ENCODE data around the gene TACC2. TPM values are rescaled to one million over a fixed set of nuclear protein-coding genes. Genes with fewer than 3 reads are reported as not detected.

TACC2 gene
- total RNA-seq, 4 donors from 2014 or later: 11.5 to 73.0 (median 14.5) TPM

GRCh38 chr10:122293156-122293960 is 304.4 kb downstream of the TACC2 start:
- Histone ChIP-seq H3K36me3 (no peaks in the 10 kb centered on the region), H3K27ac (no peak overlapping the region)
- intact Hi-C loops (cut with DNase I; ENCODE audit: low total_unique reads): no loop called here

GRCh38 chr10:122293961-122294380 is 305.0 kb downstream of the TACC2 start:
- H3K4me3 ChIP-seq: no peak overlapping the region
- intact Hi-C loops (cut with DNase I; ENCODE audit: low total_unique reads): no loop called here
- H3K27ac ChIP-seq: no peak overlapping the region
- no peaks in the 10 kb centered on the region for H3K9me3 ChIP-seq
- no peaks in the 10 kb centered on the region for H3K36me3 ChIP-seq
- TF ChIP-seq POLR2A (IDR thresholded peaks at IDR 0.05) (no peak), CTCF (IDR thresholded peaks at IDR 0.05) (no peak)
- no peaks in the 10 kb centered on the region for H3K4me1 ChIP-seq
- no peaks in the 10 kb centered on the region for H3K27me3 ChIP-seq
- DNase-seq: no peak

More at GRCh38 chr10:122293156-122293960, 304.4 kb downstream of the TACC2 start:
- Histone ChIP-seq H3K4me1 (no peaks in the 10 kb centered on the region), H3K4me3 (no peak overlapping the region), H3K27me3 (no peaks in the 10 kb centered on the region), H3K9me3 (no peaks in the 10 kb centered on the region)
- no peak for TF ChIP-seq CTCF (IDR thresholded peaks at IDR 0.05)
- TF ChIP-seq POLR2A (IDR thresholded peaks at IDR 0.05): no peak
- no peak for DNase-seq

GRCh38 chr10:122294511-122295450 is 305.8 kb downstream of the TACC2 start:
- TF ChIP-seq POLR2A (IDR thresholded peaks at IDR 0.05) (no peak), CTCF (IDR thresholded peaks at IDR 0.05) (no peak)
- Histone ChIP-seq H3K27me3 (no peaks in the 10 kb centered on the region), H3K27ac (no peak overlapping the region), H3K4me1 (no peaks in the 10 kb centered on the region), H3K4me3 (no peak overlapping the region), H3K36me3 (no peaks in the 10 kb centered on the region), H3K9me3 (no peaks in the 10 kb centered on the region)
- DNase-seq: no peak
- intact Hi-C loops (cut with DNase I; ENCODE audit: low total_unique reads): loop anchor here (5.0 kb wide), 1 partner anchor 273 kb away; no protein-coding TSS in a partner anchor

- intact Hi-C loops (cut with DNase I; ENCODE audit: low total_unique reads): loop anchor here (5.0 kb wide), 1 partner anchor 272 kb away; no protein-coding TSS in a partner anchor
- no peak overlapping the region for H3K27ac ChIP-seq
- H3K36me3 ChIP-seq: no peaks in the 10 kb centered on the region
- H3K9me3 ChIP-seq: no peaks in the 10 kb centered on the region
- no peaks in the 10 kb centered on the region for H3K4me1 ChIP-seq
- no peaks in the 10 kb centered on the region for H3K27me3 ChIP-seq
- H3K4me3 ChIP-seq: no peak overlapping the region
- TF ChIP-seq CTCF (IDR thresholded peaks at IDR 0.05) (no peak), POLR2A (IDR thresholded peaks at IDR 0.05) (no peak)
- DNase-seq: no peak
Observed at GRCh38 chr10:122295451-122295809, 306.5 kb downstream of the TACC2 start.
